IPS DF 6.9 (cell line): ENCODE data around the gene UVSSA.

Source experiments
- DNase-seq: peaks from one replicate; pipeline ENCODE4 v3.0.0-alpha.2; 2013; ENCODE audit warnings: low read depth, low spot score
- H3K27ac ChIP-seq: one replicate; pipeline ENCODE4 v1.5.1; 2013; ENCODE audit warnings: low read length, control low read depth
- H3K27me3 ChIP-seq: 2 replicates; pipeline ENCODE4 v1.6.1; 2013; ENCODE audit warnings: mild to moderate bottlenecking, low read length; ENCODE audit not compliant: control insufficient read depth, insufficient read depth
- H3K36me3 ChIP-seq: 2 replicates; pipeline ENCODE4 v1.6.1; 2013; ENCODE audit warnings: low read length; ENCODE audit not compliant: control insufficient read depth, insufficient read depth
- H3K4me1 ChIP-seq: 2 replicates; pipeline ENCODE4 v1.6.1; 2013; ENCODE audit warnings: low read length; ENCODE audit not compliant: control insufficient read depth, insufficient read depth
- H3K4me3 ChIP-seq: 2 replicates; pipeline ENCODE4 v1.5.1; 2013; ENCODE audit warnings: mild to moderate bottlenecking, low read length
- H3K9me3 ChIP-seq: 2 replicates; pipeline ENCODE4 v1.6.1; 2013; ENCODE audit warnings: low read length, inconsistent platforms; ENCODE audit not compliant: control insufficient read depth, insufficient read depth
- WGBS: extraction: QIAGEN DNeasy Blood & Tissue Kit; methylation state at CpG from one replicate; pipeline ENCODE4 v1.1.7; 2013; ENCODE audit warnings: mixed read lengths, missing lambda C conversion rate; ENCODE audit not compliant: insufficient read length, insufficient coverage; 5-methylcytosine and 5-hydroxymethylcytosine counted together

UVSSA gene

DNA sequence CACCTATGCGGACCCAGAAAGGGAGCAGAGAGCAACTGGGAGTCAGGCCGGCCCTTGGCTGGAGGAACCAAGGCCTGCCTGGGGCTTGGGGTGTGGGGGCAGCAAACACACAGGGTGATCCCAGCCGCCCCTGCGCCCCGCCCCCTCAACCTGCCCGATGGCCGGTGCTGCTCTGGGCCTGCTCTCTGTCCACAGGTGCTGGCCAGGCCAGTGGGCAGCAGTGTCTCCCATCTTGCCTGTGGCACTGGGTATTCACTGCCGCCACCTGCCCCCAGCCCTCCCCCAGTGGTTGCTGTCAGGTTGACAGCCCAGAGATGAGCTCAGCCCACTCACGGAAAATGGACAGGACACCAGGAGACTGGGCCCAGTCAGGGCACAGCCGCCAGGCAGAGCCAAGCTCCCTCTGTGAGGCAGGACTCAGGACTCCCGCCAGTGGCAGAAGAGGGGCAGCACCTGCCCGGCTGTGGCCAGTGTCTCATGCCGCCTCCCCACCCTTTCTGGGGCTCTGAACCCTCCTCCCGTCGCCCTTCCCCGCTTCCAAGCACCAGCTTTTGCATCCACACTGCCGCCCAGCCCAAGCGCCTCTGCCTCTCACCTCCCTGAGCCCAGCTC is 54.5 kb downstream of the UVSSA start:
- H3K4me3 ChIP-seq, result no peak overlapping the region
- no CpG with 5 or more reads among the region's 18 CpGs for WGBS
- H3K9me3 ChIP-seq, result no peaks in the 10 kb centered on the region; the same call in 1 of the 2 replicates
- H3K4me1 ChIP-seq, result peaks cover 2% of the 10 kb centered on the region; the same call in 1 of the 2 replicates
- H3K27me3 ChIP-seq, result peaks cover 51% of the 10 kb centered on the region
- no peaks in the 10 kb centered on the region; the same call in 1 of the 2 replicates for H3K36me3 ChIP-seq
- no peak for DNase-seq
- H3K27ac ChIP-seq, result no peak overlapping the region

GRCh38 chr4:1402021-1402515 is 55.1 kb downstream of the UVSSA start:
- no peaks in the 10 kb centered on the region; the same call in 1 of the 2 replicates for H3K36me3 ChIP-seq
- no peak overlapping the region for H3K27ac ChIP-seq
- no peaks in the 10 kb centered on the region; the same call in 1 of the 2 replicates for H3K9me3 ChIP-seq
- WGBS, result no CpG with 5 or more reads among the region's 24 CpGs
- peaks cover 57% of the 10 kb centered on the region for H3K27me3 ChIP-seq
- no peak for DNase-seq
- H3K4me1 ChIP-seq, result peaks cover 2% of the 10 kb centered on the region; the same call in 1 of the 2 replicates
- no peak overlapping the region for H3K4me3 ChIP-seq

GRCh38 chr4:1402516-1403091 is 55.6 kb downstream of the UVSSA start:
- no peak overlapping the region for H3K4me3 ChIP-seq
- H3K9me3 ChIP-seq, result no peaks in the 10 kb centered on the region
- WGBS, result no CpG with 5 or more reads among the region's 69 CpGs
- H3K4me1 ChIP-seq, result peaks cover 3% of the 10 kb centered on the region; the same call in 1 of the 2 replicates
- no peak overlapping the region for H3K27ac ChIP-seq
- peaks cover 62% of the 10 kb centered on the region for H3K27me3 ChIP-seq
- no peaks in the 10 kb centered on the region; the same call in 1 of the 2 replicates for H3K36me3 ChIP-seq
- DNase-seq, result no peak

DNA sequence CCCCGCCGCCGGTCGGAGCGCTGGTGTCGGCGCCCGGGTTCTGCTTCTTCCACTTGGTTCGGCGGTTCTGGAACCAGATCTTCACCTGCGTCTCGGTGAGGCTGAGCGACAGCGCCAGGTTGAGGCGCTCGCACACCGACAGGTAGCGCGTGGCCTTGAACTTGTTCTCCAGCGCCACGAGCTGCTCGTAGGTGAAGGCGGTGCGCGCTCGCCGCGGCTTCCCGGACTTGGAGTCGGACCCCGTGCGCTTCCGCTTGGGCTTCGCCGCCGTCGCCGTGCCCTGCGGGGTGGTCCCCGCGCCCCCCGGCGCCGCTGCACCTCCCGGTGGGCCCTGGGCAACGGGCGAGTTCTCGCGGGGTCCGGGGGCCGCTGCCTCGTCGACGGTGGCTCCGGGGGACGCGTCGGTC is 56.2 kb downstream of the UVSSA start:
- Histone ChIP-seq H3K4me1 (peaks cover 3% of the 10 kb centered on the region; the same call in 1 of the 2 replicates), H3K36me3 (no peaks in the 10 kb centered on the region; the same call in 1 of the 2 replicates), H3K4me3 (peak overlapping the region; percentile 13; the same call in 1 of the 2 replicates), H3K27ac (no peak overlapping the region), H3K27me3 (peaks cover 66% of the 10 kb centered on the region), H3K9me3 (no peaks in the 10 kb centered on the region)
- WGBS, result no CpG with 5 or more reads among the region's 58 CpGs
- DNase-seq, result no peak

DNA sequence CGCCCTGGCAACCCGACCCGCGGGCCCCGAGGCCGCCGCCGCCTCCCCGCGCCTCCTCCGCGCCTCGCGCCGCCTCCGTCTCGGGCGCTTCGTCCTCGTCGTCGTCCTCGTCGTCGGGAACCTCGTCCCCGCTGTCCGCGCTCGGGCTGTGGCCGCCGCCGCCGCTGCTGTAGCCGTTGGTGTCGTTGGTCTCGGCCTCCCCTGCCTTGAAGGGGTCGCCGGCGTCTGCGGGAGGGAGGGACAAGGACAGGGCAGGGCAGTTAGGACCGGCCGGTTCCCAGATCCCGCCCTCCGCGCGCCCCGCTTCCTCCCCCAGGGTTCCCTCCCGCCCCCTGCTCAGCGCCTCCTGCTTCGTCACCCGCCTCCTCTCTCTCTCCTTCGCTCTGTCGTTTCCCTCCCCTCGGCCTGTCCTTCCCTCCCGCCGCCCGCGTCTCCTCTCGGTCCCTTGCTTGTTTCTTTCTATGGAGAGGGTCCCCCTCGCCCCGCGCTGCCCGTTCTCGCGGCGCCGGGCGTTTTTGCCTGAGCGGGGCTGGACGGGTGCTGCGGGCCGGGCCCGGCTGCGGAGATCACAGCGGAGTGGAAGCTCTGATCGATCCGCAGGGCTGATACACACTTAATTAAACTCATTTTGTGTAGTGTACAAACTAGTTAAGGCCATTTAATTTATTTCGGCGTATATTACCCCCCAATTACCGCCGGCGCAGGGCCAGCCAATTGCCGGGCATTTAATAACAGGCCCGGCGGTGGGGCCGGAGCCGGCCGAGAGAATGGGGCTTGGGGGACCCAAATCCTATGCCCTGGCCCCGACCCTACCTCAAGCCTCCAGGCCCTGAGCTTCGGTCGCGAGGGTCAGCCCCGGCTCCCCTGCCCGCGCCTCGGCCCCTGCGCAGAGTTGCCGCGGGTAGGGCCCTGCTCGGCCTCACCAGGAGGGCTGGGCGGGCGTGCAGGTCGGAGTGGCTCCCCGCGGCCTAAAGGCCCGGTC is 56.9 kb downstream of the UVSSA start:
- Histone ChIP-seq H3K36me3 (no peaks in the 10 kb centered on the region; the same call in 1 of the 2 replicates), H3K27ac (no peak overlapping the region), H3K4me3 (peak overlapping the region; percentile 13; the same call in 1 of the 2 replicates), H3K4me1 (peaks cover 3% of the 10 kb centered on the region; the same call in 1 of the 2 replicates), H3K9me3 (no peaks in the 10 kb centered on the region), H3K27me3 (peaks cover 74% of the 10 kb centered on the region)
- DNase-seq, result no peak
- no CpG with 5 or more reads among the region's 107 CpGs for WGBS

- Histone ChIP-seq H3K4me1 (peaks cover 3% of the 10 kb centered on the region; the same call in 1 of the 2 replicates), H3K9me3 (no peaks in the 10 kb centered on the region), H3K36me3 (no peaks in the 10 kb centered on the region; the same call in 1 of the 2 replicates), H3K27ac (no peak overlapping the region), H3K27me3 (peaks cover 81% of the 10 kb centered on the region), H3K4me3 (no peak overlapping the region)
- no peak for DNase-seq
- WGBS, result no CpG with 5 or more reads among the region's 54 CpGs
Observed at GRCh38 chr4:1404573-1405253, 57.7 kb downstream of the UVSSA start.

DNA sequence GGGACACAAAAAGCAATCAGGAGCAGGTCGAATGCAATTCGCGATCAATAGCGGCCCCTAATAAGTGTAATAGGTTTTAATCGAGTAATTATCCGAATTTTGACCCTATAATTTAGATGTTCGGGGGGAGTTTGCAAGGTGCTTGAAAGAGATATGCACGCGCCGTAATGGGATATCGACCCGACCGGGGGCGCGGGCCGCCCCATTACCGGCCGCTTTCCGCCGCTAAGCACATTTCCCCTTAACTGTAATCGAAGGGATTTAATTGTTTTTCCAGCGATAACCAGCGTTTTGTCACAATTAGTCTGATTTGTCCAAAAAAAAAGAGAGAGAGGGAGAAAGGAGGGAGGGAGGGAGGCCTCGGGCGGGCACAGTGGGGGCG is 58.2 kb downstream of the UVSSA start:
- no peak for DNase-seq
- H3K9me3 ChIP-seq, result no peaks in the 10 kb centered on the region
- H3K27me3 ChIP-seq, result peaks cover 84% of the 10 kb centered on the region
- WGBS, result no CpG with 5 or more reads among the region's 26 CpGs
- no peak overlapping the region for H3K4me3 ChIP-seq
- no peaks in the 10 kb centered on the region; the same call in 1 of the 2 replicates for H3K36me3 ChIP-seq
- H3K27ac ChIP-seq, result no peak overlapping the region
- peaks cover 3% of the 10 kb centered on the region; the same call in 1 of the 2 replicates for H3K4me1 ChIP-seq

GRCh38 chr4:1405636-1406393 is 58.8 kb downstream of the UVSSA start:
- DNase-seq, result no peak
- H3K36me3 ChIP-seq, result no peaks in the 10 kb centered on the region; the same call in 1 of the 2 replicates
- H3K4me1 ChIP-seq, result peaks cover 3% of the 10 kb centered on the region; the same call in 1 of the 2 replicates
- H3K27ac ChIP-seq, result no peak overlapping the region
- no peaks in the 10 kb centered on the region for H3K9me3 ChIP-seq
- H3K27me3 ChIP-seq, result peaks cover 84% of the 10 kb centered on the region
- no CpG with 5 or more reads among the region's 90 CpGs for WGBS
- H3K4me3 ChIP-seq, result no peak overlapping the region

GRCh38 chr4:1406394-1406980 is 59.5 kb downstream of the UVSSA start, which contains the start of gene NKX1-1:
Gene NKX1-1, minus strand, starts transcription at chr4:1406442. Its CDS starts 0 bp downstream, at chr4:1406442.
- DNase-seq, result no peak
- Histone ChIP-seq H3K9me3 (no peaks in the 10 kb centered on the region), H3K27me3 (peaks cover 81% of the 10 kb centered on the region), H3K27ac (no peak within 1 kb of the TSS), H3K4me3 (no peak within 1 kb of the TSS), H3K4me1 (peaks cover 3% of the 10 kb centered on the region; the same call in 1 of the 2 replicates), H3K36me3 (no peaks in the 10 kb centered on the region; the same call in 1 of the 2 replicates)
- WGBS, result no CpG with 5 or more reads among the region's 91 CpGs
